Mucosa of descending colon (tissue), 3 donors: ENCODE data around the gene CCDC152. TPM values are rescaled to one million over a fixed set of nuclear protein-coding genes. Genes with fewer than 3 reads are reported as not detected.

Source experiments
- ATAC-seq: fragments of 200-7000 bp; cut with Tn5 transposase; one replicate; pipeline ENCODE4 v1.9.1; 2020; ENCODE audit warnings: mild to moderate bottlenecking, moderate library complexity
- DNase-seq, 3 donors: peaks; one replicate each; pipeline ENCODE4 v3.0.0-alpha.2; 2020
- H3K36me3 ChIP-seq: fragments of 200-600 bp; one replicate; pipeline ENCODE4 v1.8.0; 2021; ENCODE audit warnings: low read depth, mild to moderate bottlenecking
- H3K4me1 ChIP-seq: fragments of 200-600 bp; one replicate; pipeline ENCODE4 v1.8.0; 2021; ENCODE audit warnings: low read depth, mild to moderate bottlenecking
- H3K4me3 ChIP-seq: fragments of 200-600 bp; one replicate; pipeline ENCODE4 v1.8.0; 2021; ENCODE audit warnings: mild to moderate bottlenecking
- H3K9me3 ChIP-seq: fragments of 200-600 bp; one replicate; pipeline ENCODE4 v1.8.0; 2021; ENCODE audit warnings: mild to moderate bottlenecking
- intact Hi-C, 2 donors: fragments of 100-400 bp; cut with DNase I in 1 of 2; cut with micrococcal nuclease in 1 of 2; formaldehyde crosslinking; loops; one replicate each; pipeline versions ENCODE4 v1.11.0 to v1.11.1; 2022; cut with DNase I, micrococcal nuclease
- long read RNA-seq, 2 donors: library from polyadenylated mRNA; unstranded; transcript quantifications; one replicate each; pipeline ENCODE4 v2.0.0, GENCODE V29; 2019 to 2021
- total RNA-seq, 3 donors: library from RNA; stranded (reverse); fragmentation: NEBNext Ultra II Directional in 2 of 3; extraction: Animal tissue kit (Norgen Biotek cat#: 25700) in 2 of 3; gene quantifications; one replicate each; pipeline versions ENCODE4 v1.2.1 to v1.2.4, GENCODE V29; 2021 to 2023
- TF ChIP-seq, protein P1 (sequence below): fragments of 200-600 bp; IDR thresholded peaks from one replicate; pipeline ENCODE4 v1.8.0; 2022; ENCODE audit warnings: antibody characterized with exemption, mild to moderate bottlenecking
- donor health status: DM: no; HTN: no; CAD: no; lungs with moderate emphysema.
- donor health status: DM: no; HTN: no; CAD: no.
- donor health status: DM: no; HTN: yes; CAD: no.

Gene CCDC152, protein sequence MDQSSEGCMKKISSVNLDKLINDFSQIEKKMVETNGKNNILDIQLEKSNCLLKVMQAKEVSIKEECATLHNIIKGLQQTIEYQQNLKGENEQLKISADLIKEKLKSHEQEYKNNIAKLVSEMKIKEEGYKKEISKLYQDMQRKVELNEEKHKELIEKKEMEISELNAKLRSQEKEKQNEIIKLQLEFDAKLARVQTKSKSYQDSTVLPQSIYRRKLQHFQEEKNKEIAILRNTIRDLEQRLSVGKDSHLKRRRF
- under 1 TPM; 0.12 to 0.94 (median 0.47) TPM for total RNA-seq
- long read RNA-seq, donor 1 = 0 reads
- long read RNA-seq, donor 2, partial matches to known transcripts = 0 of 58 reads
- long read RNA-seq, donor 2, other reads (novel, unspliced or antisense) = 58 of 58 reads

DNA sequence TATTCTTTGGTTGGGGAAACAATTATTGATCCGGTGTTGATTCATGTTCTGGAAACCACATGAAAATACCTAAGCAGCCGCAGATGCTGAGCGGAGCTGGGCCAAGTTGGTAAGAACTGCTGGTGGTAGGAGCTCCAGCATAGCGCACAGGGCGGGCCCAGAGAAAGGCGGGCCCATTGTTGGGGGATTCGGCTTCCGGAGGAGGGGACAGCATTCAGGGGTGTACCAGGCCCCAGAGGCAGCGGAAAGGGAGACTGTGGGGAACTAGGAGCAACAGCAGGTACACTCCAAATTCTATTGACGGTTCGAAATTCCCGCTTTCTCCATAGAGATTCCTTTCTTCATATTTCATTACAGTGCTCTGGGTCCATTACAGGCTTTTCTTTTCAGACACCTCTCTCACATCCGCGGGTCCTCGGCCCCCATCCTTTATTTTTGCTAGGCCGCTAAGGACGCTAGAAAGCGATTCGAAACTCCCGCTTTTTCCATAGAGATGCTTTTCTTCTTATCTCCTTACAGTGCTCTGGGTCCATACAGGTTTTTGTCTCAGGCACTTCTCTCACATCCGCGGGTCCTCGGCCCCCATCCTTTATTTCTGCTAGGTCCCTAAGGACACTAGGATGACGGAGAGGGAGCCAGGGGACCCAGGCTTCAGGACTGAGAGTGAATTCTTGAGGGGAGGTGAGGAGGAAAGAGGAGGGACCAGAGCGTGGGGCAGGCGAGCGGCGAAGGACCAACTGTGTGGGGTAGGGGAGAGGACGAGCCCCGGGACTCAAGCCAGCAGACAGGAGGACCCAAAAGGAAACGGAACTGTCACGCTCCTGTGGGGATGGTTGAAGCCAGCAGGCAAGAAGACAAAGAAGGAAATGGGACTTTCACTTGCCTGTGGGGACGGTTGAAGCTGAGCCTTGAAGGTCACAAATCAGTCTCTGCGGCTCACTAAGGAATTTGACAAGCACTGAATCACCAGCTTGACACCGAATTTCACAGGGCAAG is at the start of gene CCDC152:
Gene CCDC152 (plus strand): TSS at position 213 of the 996 bp plus-strand sequence. CDS start 2,304 bp downstream, outside the sequence.
- TF ChIP-seq, protein P1, sequence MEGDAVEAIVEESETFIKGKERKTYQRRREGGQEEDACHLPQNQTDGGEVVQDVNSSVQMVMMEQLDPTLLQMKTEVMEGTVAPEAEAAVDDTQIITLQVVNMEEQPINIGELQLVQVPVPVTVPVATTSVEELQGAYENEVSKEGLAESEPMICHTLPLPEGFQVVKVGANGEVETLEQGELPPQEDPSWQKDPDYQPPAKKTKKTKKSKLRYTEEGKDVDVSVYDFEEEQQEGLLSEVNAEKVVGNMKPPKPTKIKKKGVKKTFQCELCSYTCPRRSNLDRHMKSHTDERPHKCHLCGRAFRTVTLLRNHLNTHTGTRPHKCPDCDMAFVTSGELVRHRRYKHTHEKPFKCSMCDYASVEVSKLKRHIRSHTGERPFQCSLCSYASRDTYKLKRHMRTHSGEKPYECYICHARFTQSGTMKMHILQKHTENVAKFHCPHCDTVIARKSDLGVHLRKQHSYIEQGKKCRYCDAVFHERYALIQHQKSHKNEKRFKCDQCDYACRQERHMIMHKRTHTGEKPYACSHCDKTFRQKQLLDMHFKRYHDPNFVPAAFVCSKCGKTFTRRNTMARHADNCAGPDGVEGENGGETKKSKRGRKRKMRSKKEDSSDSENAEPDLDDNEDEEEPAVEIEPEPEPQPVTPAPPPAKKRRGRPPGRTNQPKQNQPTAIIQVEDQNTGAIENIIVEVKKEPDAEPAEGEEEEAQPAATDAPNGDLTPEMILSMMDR = no peak
- no peaks in the 10 kb centered on the region for H3K4me1 ChIP-seq
- DNase-seq (peak in 2 of 3 donors; percentile 23 to 44), ATAC-seq (no peak)
- H3K9me3 ChIP-seq = no peaks in the 10 kb centered on the region
- no peak within 1 kb of the TSS for H3K4me3 ChIP-seq
- H3K36me3 ChIP-seq = no peaks in the 10 kb centered on the region
- intact Hi-C loops = no loop called here

DNA sequence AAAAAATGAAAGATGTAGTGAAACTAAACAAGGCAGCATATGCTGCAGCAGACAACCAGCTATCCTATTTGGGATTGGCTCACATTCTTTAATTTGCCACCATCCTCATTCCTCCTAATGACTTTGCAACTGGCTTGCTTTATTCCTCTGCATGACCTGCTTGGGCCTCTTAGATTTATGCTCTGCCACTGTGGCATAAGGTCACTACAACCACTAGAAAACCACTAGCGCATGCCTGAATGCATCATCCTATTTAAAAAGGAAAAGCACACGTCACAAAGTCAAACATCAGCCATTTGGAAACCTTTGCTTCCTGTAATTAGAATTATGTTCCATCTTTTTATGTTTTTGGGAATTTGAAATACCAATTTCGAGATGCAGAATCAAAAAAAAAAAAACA is 40.8 kb upstream of the CCDC152 start:
- no peaks in the 10 kb centered on the region for H3K9me3 ChIP-seq
- no peak for ATAC-seq
- TF ChIP-seq, protein P1 = no peak
- no peak for DNase-seq
- H3K4me1 ChIP-seq = no peaks in the 10 kb centered on the region
- no peak overlapping the region for H3K4me3 ChIP-seq
- intact Hi-C loops = no loop called here
- no peaks in the 10 kb centered on the region for H3K36me3 ChIP-seq

DNA sequence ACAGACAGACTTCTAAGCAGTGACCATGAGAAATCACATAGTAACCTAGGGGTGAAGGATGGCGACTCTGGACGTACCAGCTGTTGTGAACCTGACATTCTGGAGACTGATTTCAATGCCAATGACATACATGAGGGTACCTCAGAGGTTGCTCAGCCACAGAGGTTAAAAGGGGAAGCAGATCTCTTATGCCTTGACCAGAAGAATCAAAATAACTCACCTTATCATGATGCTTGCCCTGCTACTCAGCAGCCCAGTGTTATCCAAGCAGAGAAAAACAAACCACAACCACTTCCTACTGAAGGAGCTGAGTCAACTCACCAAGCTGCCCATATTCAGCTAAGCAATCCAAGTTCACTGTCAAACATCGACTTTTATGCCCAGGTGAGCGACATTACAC is 38.0 kb upstream of the CCDC152 start:
- intact Hi-C loops = no loop called here
- TF ChIP-seq, protein P1 = no peak
- DNase-seq (no peak), ATAC-seq (peak; percentile 14)
- H3K4me3 ChIP-seq = no peak overlapping the region
- H3K36me3 ChIP-seq = no peaks in the 10 kb centered on the region
- H3K4me1 ChIP-seq = no peaks in the 10 kb centered on the region
- no peaks in the 10 kb centered on the region for H3K9me3 ChIP-seq

DNA sequence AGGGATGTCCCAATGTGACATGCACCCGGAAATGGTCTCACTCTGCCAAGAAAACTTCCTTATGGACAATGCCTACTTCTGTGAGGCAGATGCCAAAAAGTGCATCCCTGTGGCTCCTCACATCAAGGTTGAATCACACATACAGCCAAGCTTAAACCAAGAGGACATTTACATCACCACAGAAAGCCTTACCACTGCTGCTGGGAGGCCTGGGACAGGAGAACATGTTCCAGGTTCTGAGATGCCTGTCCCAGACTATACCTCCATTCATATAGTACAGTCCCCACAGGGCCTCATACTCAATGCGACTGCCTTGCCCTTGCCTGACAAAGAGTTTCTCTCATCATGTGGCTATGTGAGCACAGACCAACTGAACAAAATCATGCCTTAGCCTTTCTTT is 37.6 kb upstream of the CCDC152 start:
- Histone ChIP-seq H3K9me3 (no peaks in the 10 kb centered on the region), H3K4me3 (no peak overlapping the region), H3K36me3 (no peaks in the 10 kb centered on the region), H3K4me1 (no peaks in the 10 kb centered on the region)
- ATAC-seq (no peak), DNase-seq (no peak)
- TF ChIP-seq, protein P1 = no peak
- intact Hi-C loops = no loop called here

DNA sequence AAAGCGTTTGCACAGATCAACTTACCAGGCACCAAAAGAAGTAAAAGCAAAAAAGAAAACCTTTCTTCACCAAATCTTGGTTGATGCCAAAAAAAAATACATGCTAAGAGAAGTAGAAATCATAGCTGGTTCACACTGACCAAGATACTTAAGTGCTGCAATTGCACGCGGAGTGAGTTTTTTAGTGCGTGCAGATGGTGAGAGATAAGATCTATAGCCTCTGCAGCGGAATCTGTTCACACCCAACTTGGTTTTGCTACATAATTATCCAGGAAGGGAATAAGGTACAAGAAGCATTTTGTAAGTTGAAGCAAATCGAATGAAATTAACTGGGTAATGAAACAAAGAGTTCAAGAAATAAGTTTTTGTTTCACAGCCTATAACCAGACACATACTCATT is 36.4 kb upstream of the CCDC152 start:
- H3K9me3 ChIP-seq = no peaks in the 10 kb centered on the region
- H3K4me1 ChIP-seq = no peaks in the 10 kb centered on the region
- no peaks in the 10 kb centered on the region for H3K36me3 ChIP-seq
- intact Hi-C loops = no loop called here
- DNase-seq (peak in 1 of 3 donors; percentile 5), ATAC-seq (no peak)
- TF ChIP-seq, protein P1 = no peak
- no peak overlapping the region for H3K4me3 ChIP-seq
